ENCODE measurements around the gene TMEM147. TPM values are rescaled to one million over a fixed set of nuclear protein-coding genes. Genes with fewer than 3 reads are reported as not detected.

Gene TMEM147
- total and polyA plus RNA-seq, 2 of the 13 experiments (the other 11 are each of a cell fraction or from before 2014, with no cell fraction given) = 141 to 176 TPM

GRCh38 chr19:35569281-35569781 lies 23.9 kb downstream of the TMEM147 start (continued):
- TF ChIP-seq ZNF275 (CRISPR knock-in tag; IDR thresholded peaks at IDR 0.05; ENCODE audit: borderline replicate concordance) (no peak), HOXA5 (CRISPR knock-in tag; IDR thresholded peaks at IDR 0.05) (no peak), ATF3 (CRISPR knock-in tag; IDR thresholded peaks at IDR 0.05) (peak; percentile 61; the same call in 1 of the 2 replicates), ZNF891 (CRISPR knock-in tag; IDR thresholded peaks at IDR 0.05) (no peak; the same call in 1 of the 2 replicates), ZNF563 (CRISPR knock-in tag; IDR thresholded peaks at IDR 0.05) (no peak), ZNF878 (CRISPR knock-in tag; IDR thresholded peaks at IDR 0.05) (no peak), U2AF1 (optimal IDR thresholded peaks at IDR 0.05; ENCODE audit: low read depth, low read length) (no peak), ISL2 (CRISPR knock-in tag; IDR thresholded peaks at IDR 0.05) (peak; percentile 90), TARDBP (CRISPR knock-in tag; IDR thresholded peaks at IDR 0.05) (peak; percentile 61; the same call in 1 of the 2 replicates), MLX (CRISPR knock-in tag; IDR thresholded peaks at IDR 0.05) (peak; percentile 58; the same call in 1 of the 2 replicates), KDM4B (CRISPR knock-in tag; IDR thresholded peaks at IDR 0.05) (peak; percentile 32; the same call in 1 of the 2 replicates), ZNF777 (CRISPR knock-in tag; IDR thresholded peaks at IDR 0.05) (no peak), ETS1 (CRISPR knock-in tag; IDR thresholded peaks at IDR 0.05) (no peak), ZNF770 (CRISPR knock-in tag; IDR thresholded peaks at IDR 0.05) (no peak), ZNF503 (CRISPR knock-in tag; IDR thresholded peaks at IDR 0.05) (peak; percentile 54; the same call in 1 of the 2 replicates), KLF16 (CRISPR knock-in tag; IDR thresholded peaks at IDR 0.05) (no peak), ZNF33B (CRISPR knock-in tag; IDR thresholded peaks at IDR 0.05) (0 out of 2 replicates have a peak, but pooled peaks have one; percentile 63), RXRB (CRISPR knock-in tag; IDR thresholded peaks at IDR 0.05; ENCODE audit: borderline replicate concordance) (peak; percentile 89)

All from HepG2 (cell line).